ENCODE data around the gene CYP4A11.
"Not testable (repeated sequence)": the region's sequence is repeated elsewhere in the genome, so short reads cannot be mapped to it uniquely, and the experiment has no call there.

Gene CYP4A11

GRCh38 chr1:46941135-46941694 is at the start of gene CYP4A11:
Gene CYP4A11, minus strand, starts transcription at chr1:46941476. Its CDS starts 43 bp downstream, at chr1:46941433.
- H3K27ac Mint-ChIP-seq: no peak within 1 kb of the TSS
- ATAC-seq (no peak), DNase-seq (no peak)
- H3K4me1 Mint-ChIP-seq: no peaks in the 10 kb centered on the region
- H3K27me3 Mint-ChIP-seq: peaks cover 7% of the 10 kb centered on the region
- H3K9me3 Mint-ChIP-seq: no peaks in the 10 kb centered on the region
- no peak within 1 kb of the TSS for H3K4me3 Mint-ChIP-seq

GRCh38 chr1:46990541-46990940 is 49.3 kb upstream of the CYP4A11 start:
- not testable (repeated sequence) for DNase-seq, H3K27ac Mint-ChIP-seq, H3K9me3 Mint-ChIP-seq, ATAC-seq, H3K4me3 Mint-ChIP-seq, H3K4me1 Mint-ChIP-seq
- peaks cover 18% of the 10 kb centered on the region for H3K27me3 Mint-ChIP-seq

- ATAC-seq (no peak), DNase-seq (no peak)
- no peaks in the 10 kb centered on the region for H3K4me1 Mint-ChIP-seq
- H3K27me3 Mint-ChIP-seq: peaks cover 51% of the 10 kb centered on the region
- no peak overlapping the region for H3K4me3 Mint-ChIP-seq
- no peak overlapping the region for H3K27ac Mint-ChIP-seq
- peaks cover 2 to 8% of the 10 kb centered on the region in 2 donors for H3K9me3 Mint-ChIP-seq
These were observed 42.7 kb upstream of the CYP4A11 start for GRCh38 chr1:46983830-46984586.

GRCh38 chr1:46983166-46983829 is 42.0 kb upstream of the CYP4A11 start:
- DNase-seq (no peak), ATAC-seq (no peak)
- Mint-ChIP-seq H3K27me3 (peaks cover 58% of the 10 kb centered on the region), H3K4me1 (no peaks in the 10 kb centered on the region), H3K9me3 (peaks cover 4 to 8% of the 10 kb centered on the region in 2 donors), H3K27ac (no peak overlapping the region), H3K4me3 (no peak overlapping the region)

- no peak for ATAC-seq
- DNase-seq: no peak
- no peaks in the 10 kb centered on the region for H3K4me1 Mint-ChIP-seq
- peaks cover 0 to 4% of the 10 kb centered on the region in 2 donors for H3K9me3 Mint-ChIP-seq
- no peak overlapping the region for H3K4me3 Mint-ChIP-seq
- no peak overlapping the region for H3K27ac Mint-ChIP-seq
- H3K27me3 Mint-ChIP-seq: peaks cover 30% of the 10 kb centered on the region
These were observed 27.8 kb upstream of the CYP4A11 start for GRCh38 chr1:46969014-46969619.

- not testable (repeated sequence) for H3K27ac Mint-ChIP-seq, H3K4me3 Mint-ChIP-seq, H3K4me1 Mint-ChIP-seq, DNase-seq, H3K9me3 Mint-ChIP-seq, ATAC-seq
- H3K27me3 Mint-ChIP-seq: peaks cover 23% of the 10 kb centered on the region
These were observed 21.0 kb upstream of the CYP4A11 start for GRCh38 chr1:46962272-46962671.

- no peak for ATAC-seq
These were observed 19.9 kb upstream of the CYP4A11 start for GRCh38 chr1:46961066-46961758.

GRCh38 chr1:46960250-46960649 is 19.0 kb upstream of the CYP4A11 start:
- peaks cover 0 to 6% of the 10 kb centered on the region in 2 donors for H3K9me3 Mint-ChIP-seq

More at GRCh38 chr1:46961066-46961758, 19.9 kb upstream of the CYP4A11 start:
- Mint-ChIP-seq H3K4me1 (no peaks in the 10 kb centered on the region), H3K27me3 (peaks cover 27% of the 10 kb centered on the region), H3K27ac (no peak overlapping the region), H3K9me3 (peaks cover 0 to 6% of the 10 kb centered on the region in 2 donors), H3K4me3 (no peak overlapping the region)
- DNase-seq: no peak

GRCh38 chr1:46955116-46955515 is 13.8 kb upstream of the CYP4A11 start:
- not testable (repeated sequence) for H3K4me3 Mint-ChIP-seq, ATAC-seq, DNase-seq, H3K4me1 Mint-ChIP-seq, H3K27ac Mint-ChIP-seq, H3K9me3 Mint-ChIP-seq
- peaks cover 28% of the 10 kb centered on the region for H3K27me3 Mint-ChIP-seq

More at GRCh38 chr1:46960250-46960649, 19.0 kb upstream of the CYP4A11 start:
- no peak for ATAC-seq
- Mint-ChIP-seq H3K4me1 (no peaks in the 10 kb centered on the region), H3K27me3 (peaks cover 27% of the 10 kb centered on the region), H3K27ac (no peak overlapping the region), H3K4me3 (no peak overlapping the region)
- no peak for DNase-seq

- H3K4me3 Mint-ChIP-seq, H3K27ac Mint-ChIP-seq, H3K9me3 Mint-ChIP-seq, H3K4me1 Mint-ChIP-seq, ATAC-seq, DNase-seq: not testable (repeated sequence)
- H3K27me3 Mint-ChIP-seq: peaks cover 18% of the 10 kb centered on the region
These were observed 12.6 kb upstream of the CYP4A11 start for GRCh38 chr1:46953847-46954246.

GRCh38 chr1:46949417-46949666 is 8.1 kb upstream of the CYP4A11 start:
- H3K9me3 Mint-ChIP-seq, H3K4me3 Mint-ChIP-seq, H3K4me1 Mint-ChIP-seq, ATAC-seq, DNase-seq, H3K27me3 Mint-ChIP-seq, H3K27ac Mint-ChIP-seq: not testable (repeated sequence)

GRCh38 chr1:46948629-46949416 is 7.5 kb upstream of the CYP4A11 start:
- Mint-ChIP-seq H3K4me1 (no peaks in the 10 kb centered on the region), H3K4me3 (no peak overlapping the region), H3K27me3 (peaks cover 7% of the 10 kb centered on the region), H3K27ac (peak overlapping the region in 1 of 2 donors; percentile 80), H3K9me3 (no peaks in the 10 kb centered on the region)
- ATAC-seq (no peak), DNase-seq (no peak)

- not testable (repeated sequence) for DNase-seq, H3K4me1 Mint-ChIP-seq, H3K27ac Mint-ChIP-seq, H3K4me3 Mint-ChIP-seq, ATAC-seq, H3K9me3 Mint-ChIP-seq
- peaks cover 14% of the 10 kb centered on the region for H3K27me3 Mint-ChIP-seq
These were observed 6.4 kb upstream of the CYP4A11 start for GRCh38 chr1:46947706-46948105.

GRCh38 chr1:46942086-46942485 is 810 bp upstream of the CYP4A11 start:
- no peak for ATAC-seq
- no peaks in the 10 kb centered on the region for H3K9me3 Mint-ChIP-seq
- H3K27me3 Mint-ChIP-seq: peaks cover 7% of the 10 kb centered on the region
- DNase-seq: no peak
- H3K4me3 Mint-ChIP-seq: no peak overlapping the region
- H3K4me1 Mint-ChIP-seq: no peaks in the 10 kb centered on the region
- H3K27ac Mint-ChIP-seq: no peak overlapping the region

GRCh38 chr1:46940307-46940706 is 969 bp downstream of the CYP4A11 start:
- ATAC-seq: no peak
- Mint-ChIP-seq H3K4me1 (no peaks in the 10 kb centered on the region), H3K27me3 (peaks cover 7% of the 10 kb centered on the region), H3K4me3 (no peak overlapping the region), H3K9me3 (no peaks in the 10 kb centered on the region), H3K27ac (no peak overlapping the region)
- DNase-seq: no peak

Data from stimulated activated naive CD8-positive, alpha-beta T cell treated with anti-CD3 and anti-CD28 coated beads, Interleukin-15, amount 100 ng/mL, for 72 hours (primary cell).